NCI-H82 treated with DMSO at 0.1 percent for 48 hours (cell line): ENCODE results near the gene SLC22A23.
A peak's percentile ranks its signal among the peaks of the same experiment; 100 is the strongest.

Source experiments
- DNase-seq: peaks from one replicate; lab custom pipeline; 2025; ENCODE audit not compliant: unreplicated experiment; lab: John Stamatoyannopoulos, UW

The SLC22A23 gene

DNA sequence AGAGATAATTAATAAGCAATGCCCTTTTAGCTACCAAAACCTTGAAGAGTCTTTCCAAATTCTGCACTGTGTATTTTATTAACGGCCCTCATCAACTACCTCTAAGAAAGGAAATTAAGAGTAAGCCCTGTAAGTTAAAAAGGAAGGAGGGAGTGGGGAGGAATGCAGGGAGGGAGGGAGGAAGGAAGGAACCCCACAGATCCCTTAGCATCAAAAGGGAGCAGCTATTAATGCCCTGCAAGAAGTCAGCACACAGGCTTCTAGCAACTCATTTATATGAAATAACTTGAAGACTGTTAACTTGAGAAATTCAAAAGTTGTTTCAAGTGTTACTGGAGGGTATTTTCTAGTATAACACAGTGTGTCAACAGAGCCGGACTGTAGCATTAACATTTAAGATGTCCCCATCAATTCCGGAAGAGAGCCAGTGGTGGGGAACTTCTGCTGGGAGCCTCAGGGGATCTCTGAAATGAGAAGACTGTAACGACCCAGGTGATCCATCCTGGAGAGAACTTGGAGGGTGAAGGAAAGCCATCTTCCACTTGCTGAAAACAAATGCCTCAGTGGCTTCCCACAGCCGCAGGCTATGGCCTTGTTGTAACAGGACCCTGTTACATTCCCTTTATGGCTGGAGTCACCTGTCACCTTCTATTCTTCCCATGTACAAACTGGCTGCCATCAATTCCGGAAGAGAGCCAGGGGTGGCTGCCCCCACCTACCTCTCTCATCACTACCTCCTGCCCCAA lies 33.2 kb downstream of the SLC22A23 start:
- DNase-seq, result no peak

DNA sequence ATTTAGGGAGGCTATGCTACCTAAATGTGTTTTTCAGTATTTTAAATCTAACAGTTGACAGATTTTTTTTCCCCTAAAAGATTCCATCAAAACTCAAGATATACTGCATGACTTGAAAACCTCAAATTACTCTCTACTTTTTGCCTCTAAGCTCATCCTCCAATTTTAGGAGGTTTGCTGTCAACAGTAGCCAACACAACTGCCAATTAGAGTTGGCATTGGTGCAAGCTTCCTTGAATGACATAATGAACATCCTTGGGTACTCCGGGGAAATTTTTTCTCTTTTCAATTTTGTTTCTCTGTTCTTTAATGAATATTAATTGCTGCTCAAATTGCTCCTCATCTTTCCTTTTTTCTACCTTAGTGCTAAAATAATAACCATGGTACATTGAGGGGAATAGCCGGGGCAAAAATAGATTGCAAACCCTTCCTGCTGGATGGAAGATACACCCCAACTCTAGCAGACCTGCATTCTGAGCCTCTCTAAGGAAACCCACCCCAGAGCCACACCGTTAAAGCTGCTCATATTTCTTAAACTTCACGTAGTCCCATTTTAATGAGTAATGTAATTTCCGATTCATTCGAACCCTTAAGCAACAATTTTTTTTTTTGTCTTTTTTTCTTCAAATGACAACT lies 34.3 kb downstream of the SLC22A23 start:
- DNase-seq, result no peak

DNA sequence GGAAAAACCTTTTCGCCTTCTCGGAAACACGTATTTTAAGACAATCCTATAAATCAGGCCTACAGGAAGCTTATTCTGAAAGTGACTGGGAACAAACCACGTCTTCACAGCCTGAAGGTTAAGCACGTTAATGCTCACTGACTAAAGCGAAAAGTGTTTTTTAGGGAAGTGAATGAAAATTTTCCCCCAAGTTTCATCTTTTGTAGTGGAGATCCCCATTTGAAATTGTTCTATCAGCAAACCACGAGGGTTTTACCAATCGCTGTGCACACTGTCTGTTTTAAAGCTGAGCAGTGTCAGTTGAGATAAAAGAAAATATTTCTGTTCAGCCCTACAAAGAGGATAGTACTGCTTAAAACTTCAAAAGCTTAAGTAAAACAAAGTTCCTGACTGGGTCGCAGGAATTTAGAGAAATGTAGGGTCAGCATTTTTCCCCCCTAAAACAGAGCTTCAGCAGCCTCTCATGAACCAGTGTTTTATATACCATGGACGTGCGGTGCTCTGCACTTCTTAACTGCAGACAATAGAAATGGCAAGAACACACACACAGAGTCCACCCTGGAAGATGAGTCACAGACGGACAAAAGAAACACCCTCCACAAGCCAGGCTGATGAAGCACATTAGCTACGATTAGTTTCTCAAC lies 34.9 kb downstream of the SLC22A23 start:
- no peak for DNase-seq

DNA sequence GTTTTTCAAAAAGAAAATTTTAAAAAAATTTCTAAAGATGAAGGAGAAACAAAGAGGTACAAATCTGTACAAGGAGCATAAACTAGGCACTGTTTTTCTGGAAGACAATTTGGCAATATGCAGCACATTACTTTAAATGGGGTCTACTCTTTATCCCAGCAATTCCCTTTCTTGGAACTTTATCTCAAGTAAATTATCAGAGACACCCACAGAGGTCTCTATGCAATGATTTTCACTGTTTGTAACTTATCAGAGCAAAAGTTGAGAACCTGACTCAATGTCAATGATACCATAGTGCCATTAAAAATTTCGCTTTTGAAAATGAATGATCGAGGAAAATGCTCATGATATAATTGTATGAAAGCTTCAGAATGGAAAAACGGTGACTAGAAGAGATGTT lies 35.7 kb downstream of the SLC22A23 start:
- no peak for DNase-seq

DNA sequence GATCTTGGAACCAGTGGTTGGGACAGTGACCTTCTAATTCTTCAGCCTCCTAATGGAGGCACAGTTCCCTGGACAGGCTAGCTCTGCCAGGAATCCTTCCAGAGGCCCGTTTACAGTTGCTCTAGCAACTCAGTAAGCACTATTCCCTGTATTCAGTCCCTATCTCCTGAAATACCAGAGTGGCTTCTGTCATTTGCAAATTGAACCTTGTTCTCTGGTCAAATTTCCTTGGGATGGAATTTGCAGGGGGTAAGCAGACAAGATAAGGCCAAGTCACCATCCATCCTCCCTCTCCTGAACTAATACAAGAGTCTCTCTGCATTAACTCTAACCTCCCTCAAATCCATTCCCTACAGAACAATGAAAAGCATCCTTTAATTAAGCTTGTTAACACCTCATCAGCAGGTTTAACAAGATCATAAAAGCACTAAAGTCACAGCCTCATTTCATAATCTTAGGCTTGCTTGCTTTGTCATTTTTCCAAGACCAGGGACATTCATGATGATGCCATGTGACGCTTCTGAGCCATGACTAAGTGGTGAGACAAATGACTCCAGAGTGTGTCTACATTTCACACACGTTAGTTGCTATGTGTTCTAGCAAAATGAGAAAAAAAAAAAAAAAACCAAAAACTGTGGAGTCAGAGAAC lies 37.1 kb downstream of the SLC22A23 start:
- DNase-seq, result peak; percentile 46

DNA sequence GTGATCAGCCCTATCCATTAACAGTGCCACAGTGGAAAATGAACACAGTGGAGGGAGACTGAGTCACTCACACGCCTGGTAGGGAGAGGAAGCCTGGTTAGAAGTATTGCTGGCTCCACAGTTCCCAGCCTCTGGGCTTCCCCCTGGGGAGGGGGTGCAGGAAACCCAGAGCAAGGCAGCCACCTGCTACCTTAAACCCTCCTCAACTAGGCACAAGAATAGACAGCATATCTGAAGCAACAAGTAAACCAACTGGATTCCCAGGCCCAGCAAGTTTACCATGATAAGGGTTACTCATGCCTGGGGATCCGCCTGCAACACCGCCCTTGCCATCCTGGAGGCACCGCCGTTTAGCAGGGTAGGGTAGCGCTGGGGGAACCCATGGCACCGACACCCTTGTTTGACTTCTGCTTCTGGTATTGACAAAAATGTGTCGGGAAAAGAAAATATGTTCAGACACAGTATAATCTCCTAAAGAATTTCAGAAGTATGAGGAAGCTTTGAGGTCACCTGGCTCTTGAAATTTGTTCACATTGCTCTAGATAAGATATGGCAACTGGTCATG lies 38.3 kb downstream of the SLC22A23 start:
- no peak for DNase-seq

DNA sequence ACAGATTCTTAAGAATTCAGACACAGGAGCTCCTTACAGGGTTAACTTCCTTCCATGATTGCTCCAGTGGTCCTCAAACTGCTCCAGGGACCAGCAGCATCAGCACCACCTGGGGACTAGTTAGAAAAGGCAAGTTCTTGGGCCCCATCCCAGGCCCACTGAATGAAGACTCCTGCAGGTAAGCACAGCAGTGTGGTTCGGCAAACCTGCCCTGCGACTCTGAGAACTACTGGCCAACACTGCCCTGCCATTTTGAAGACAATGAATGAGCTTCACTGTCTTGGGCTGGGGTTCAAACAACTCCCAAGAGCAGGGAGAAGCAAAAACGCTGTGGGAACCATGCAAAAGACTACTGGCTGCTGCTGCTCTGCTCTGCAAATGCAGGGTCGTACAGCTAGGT lies 39.4 kb downstream of the SLC22A23 start:
- no peak for DNase-seq

DNA sequence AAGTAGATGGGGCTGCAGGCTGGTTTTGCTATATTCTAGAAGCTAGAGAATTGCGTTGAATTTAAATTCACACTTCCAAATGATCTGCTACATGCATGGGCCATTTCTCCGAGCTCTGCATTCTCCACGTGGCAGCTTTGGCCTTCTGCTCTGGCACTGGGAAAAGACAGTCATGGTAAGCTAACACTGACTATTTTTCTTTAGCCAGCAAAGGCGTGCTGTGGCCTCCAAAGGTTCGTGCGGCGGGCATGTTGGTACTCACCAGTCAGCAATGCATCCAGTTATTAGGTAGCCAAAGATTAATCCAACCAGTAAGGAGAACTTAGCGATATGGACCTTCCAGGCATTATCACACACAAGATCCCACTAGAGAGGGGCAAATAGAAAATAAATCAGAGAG lies 41.4 kb downstream of the SLC22A23 start:
- no peak for DNase-seq

DNA sequence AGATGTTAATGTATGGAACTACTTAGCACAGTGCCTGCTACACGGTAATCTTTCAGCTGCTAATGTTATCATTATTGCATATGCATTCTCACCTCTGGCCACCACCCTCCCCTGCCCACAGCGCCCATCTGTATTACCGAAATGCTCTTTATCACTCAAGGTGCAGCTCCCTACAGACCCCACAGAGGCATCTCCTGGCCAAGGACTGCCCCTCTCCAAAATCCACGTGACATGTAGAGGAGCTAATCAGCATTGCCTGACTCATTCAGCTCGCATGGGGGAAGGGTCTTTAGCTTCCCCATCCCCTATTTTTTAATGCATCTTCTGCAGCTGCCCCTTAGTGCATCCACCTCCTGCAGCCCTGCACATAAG lies 41.8 kb downstream of the SLC22A23 start:
- no peak for DNase-seq

DNA sequence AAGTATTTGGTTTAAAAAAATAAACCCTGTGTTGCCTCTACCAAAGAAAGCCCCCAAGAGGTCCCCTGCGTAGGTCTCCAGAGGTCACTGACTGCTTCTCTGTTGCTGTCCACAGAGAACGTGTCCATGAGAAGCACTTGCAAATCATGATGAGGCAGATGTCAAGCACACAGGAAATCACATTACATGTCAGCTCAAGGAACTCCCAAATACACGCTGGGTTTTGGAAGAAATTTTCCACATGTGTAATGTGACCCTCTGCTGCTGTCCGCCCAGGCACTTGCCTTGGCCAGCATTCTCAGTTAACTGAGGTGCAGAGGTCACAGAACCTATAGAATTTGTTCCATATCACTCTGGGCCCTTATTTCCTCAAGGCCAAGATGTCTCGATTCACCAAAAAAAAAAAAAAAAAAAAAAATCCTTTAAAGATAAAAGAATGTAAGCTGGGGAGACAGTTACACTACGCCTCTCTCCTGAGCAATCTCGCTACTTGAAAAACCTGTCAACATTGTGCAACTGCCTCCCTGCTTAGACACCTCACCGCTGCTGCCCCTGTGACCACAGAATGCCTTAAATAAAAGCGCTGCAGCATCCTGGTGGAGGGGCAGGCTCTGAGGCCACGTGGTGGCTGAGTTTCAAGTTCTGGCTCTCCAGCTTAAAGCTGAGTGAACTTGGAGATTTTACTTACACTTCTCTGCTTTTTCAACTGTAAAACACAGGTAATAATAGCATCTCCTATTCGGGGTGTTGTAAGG lies 42.3 kb downstream of the SLC22A23 start:
- DNase-seq, result no peak

DNA sequence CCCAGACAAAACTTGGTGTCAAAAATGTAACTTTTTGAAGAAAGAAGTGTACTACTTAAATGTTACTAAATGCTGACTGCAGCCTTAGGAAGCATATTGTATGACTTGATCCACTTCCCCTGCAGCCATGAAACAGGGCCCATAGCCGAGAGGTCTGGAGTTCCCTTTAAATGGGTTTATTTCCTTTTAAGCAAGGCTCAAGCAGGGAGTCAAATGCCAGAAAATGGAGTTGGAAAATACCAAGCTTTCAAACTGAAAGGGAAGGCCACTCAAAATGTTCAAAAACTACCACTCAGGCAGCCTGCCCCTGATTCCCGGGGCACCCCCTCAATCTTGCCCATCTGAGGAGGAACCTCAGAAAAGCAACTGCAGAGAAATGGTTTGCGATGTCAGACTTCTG lies 43.3 kb downstream of the SLC22A23 start:
- no peak for DNase-seq

DNA sequence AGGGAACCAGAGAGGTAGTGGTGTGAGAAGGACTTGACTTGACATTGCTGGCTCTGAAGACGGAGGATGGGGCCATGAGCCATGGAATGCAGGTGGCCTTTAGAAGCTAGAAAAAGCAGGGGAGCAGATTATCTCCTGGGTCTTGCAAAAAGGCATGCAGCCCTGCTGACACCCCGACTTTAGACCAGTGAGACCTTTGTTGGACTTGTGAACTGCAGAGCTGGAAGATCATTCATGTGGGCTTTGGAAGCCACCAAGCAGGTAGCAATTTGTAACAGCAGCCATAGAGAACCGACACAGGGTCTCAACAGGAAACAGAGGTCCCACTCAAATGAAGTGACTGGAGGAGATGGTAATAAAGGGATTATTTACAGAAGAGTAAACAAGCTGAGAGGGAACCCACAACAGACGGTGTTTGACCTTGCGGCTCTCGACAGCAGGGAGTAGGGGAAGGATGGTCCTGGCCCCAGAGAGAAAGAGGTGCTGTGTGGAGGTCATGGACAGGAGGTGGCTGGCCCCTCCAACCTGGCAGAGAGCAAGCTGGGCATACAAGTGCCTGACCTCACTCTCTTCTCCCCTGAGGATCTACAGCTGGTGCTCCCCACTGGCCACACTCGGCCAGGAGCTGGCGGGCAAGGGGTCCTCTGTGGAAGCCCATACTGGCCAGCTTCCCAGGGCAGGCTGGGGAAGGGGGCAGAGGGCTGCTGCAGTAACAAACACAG lies 43.9 kb downstream of the SLC22A23 start:
- DNase-seq, result no peak

DNA sequence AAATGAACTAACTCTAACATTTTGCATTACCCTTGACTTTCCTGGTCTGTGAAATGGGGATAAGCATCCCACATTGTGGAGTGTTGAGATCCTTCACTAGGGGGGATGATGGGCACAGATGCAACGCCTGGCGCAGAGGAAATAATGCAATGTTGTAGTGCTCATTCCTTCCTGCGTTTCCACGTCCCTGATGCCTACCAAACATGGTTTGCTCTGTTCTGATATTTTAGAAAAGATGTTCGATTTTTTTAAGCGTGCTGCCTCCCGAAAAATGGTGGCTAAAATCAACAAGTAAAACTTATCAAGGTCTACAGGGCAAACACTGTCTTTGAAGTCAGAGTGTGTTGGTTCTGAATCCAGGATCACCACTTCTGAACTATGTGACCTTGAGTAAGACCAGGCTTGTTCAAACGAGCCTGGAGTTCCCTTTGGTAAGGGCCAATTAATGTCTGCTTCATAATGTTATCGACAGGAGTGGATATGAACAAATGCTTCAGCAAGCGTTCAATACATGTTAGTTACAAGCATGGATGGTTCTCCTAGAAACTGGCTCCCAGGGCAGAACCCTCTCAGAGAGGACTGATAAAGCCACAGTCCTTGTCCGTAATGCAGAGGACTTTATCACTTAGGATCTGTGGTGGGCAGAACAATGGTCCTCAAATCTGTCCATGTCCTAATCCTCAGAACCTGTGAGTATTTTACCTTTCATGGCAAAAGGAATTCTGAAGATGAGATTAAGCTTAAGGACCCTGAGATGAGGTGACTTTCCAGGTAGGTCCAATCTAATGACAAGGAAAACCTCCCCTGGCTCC lies 44.7 kb downstream of the SLC22A23 start:
- DNase-seq, result no peak

DNA sequence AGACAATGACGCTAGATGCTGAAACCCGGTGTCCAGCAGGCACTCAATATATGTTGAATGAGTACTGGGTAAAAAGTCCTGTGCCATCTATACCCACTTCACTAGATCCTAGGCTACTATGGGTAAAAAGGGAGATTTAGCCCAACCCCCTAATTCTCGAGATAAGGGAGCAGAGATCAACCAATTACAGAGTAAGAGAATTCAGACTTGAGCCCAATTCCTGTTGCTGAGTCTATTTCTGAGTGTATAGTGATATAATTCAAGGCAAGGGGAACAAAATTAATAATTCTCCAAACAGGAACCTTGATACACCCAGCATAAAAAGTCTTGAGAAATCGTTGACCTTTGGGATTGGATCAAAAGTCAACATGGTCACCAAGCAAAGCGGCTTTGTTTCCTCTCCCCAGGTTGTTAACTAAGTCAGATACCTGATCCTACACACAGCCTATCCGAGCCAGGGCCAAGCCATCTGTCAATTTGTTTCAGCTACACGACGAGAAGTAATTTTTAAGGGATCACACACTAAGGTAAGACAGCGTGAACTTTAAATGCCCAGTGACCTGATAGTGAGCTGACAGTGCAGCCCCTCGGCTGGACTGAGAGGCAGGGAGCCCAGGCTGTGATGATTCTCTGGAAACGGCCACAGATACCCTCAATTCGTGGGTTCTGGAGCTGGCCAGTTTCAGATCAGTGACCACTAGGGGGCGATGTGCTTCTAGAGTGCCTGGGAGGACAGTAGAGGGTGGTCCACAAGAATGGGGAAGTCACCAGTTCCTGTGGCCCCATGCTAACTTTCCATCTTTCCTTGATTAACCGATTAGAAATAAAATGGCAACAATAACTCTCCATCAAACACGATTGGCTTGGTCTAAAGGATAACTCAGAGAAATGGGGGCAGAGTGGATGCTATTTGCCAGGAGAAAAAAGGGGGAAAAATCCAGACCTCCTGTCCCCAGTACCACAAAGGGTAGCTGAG lies 46.2 kb downstream of the SLC22A23 start:
- DNase-seq, result peak; percentile 85

DNA sequence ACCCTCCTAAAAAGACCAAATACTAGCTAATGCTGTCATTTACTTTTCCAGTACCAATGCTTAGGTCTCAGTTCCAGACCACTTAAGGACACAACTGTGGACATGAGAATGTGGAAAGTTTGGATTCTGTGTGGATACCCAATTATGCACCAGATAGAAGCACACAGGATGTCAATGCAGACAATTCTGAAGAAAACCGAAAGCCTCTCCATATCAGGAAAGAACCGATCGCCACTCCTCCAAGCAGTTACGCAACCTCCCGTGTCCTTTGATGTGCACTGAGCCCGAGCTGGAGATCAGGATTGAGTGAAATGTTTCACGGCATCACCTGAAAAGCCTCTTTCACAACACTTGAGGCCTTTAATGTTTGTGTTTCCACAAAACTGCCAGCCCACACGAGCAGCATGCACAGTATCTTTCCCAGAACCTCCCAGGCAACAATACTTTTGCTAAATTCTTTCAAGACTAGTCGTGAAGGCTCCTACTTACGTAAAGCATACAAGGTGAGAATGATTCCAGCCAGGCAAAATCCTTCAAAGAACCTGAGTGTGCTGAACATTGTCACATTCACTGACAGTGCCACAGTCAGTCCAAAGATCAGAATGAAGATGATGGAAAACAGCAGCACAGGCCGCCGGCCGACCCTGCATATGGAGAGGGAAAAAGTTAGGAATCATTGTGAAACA lies 47.0 kb downstream of the SLC22A23 start:
- no peak for DNase-seq

DNA sequence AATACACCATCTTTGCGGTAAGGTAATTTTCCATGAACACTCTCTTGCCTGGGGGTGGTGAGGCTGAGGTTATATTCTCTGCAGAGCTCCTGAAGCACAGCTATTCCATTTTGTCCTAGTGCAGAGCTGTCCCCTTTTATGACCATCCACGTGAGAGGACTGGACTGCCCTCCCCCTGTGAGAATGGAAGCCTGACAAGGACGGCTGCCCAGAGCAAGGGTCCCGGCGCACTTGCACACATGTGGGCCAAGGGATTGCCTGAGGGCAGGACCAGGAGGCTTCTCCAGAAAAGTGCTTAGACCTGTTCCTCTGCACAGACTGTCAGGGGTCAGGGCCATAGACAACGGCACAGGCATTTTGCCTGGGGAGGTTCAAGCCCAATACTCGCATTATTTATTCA lies 48.2 kb downstream of the SLC22A23 start:
- no peak for DNase-seq

DNA sequence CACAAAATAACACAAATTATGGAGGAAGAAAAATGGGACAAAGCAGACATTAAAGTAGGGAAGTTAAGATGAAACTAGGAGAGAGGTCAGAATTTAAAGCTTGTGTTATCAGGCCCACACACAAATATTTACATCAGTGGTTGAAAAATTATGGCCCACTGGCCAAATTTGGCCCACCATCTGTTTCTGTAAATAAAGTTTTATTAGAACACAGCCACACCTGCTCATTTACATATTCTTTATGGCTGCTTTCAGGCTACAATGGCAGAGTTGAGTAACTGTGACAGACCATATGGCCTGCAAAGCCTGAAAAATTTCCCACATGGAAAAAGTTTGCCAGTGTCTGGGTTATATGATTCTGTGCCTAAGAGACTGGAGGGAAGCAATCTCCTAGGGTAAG lies 49.0 kb downstream of the SLC22A23 start:
- no peak for DNase-seq
